Fibroblast of skin of abdomen (primary cell): ENCODE results near the gene MRPL51.
A peak's percentile ranks its signal among the peaks of the same experiment; 100 is the strongest.
"Not testable (repeated sequence)": the region's sequence is repeated elsewhere in the genome, so short reads cannot be mapped to it uniquely, and the experiment has no call there.

Experiments
- DNase-seq: peaks from one replicate; pipeline ENCODE4 v3.0.0-alpha.2; 2013

The MRPL51 gene

GRCh38 chr12:6532051-6532926 is 39.2 kb upstream of the MRPL51 start:
- peak; percentile 99 for DNase-seq

- no peak for DNase-seq
These were observed 37.7 kb upstream of the MRPL51 start for GRCh38 chr12:6530576-6531260.

- no peak for DNase-seq
These were observed 36.3 kb upstream of the MRPL51 start for GRCh38 chr12:6529291-6529737.

- no peak for DNase-seq
These were observed 35.6 kb upstream of the MRPL51 start for GRCh38 chr12:6528539-6529235.

GRCh38 chr12:6527711-6528110 is 34.6 kb upstream of the MRPL51 start:
- no peak for DNase-seq

- DNase-seq: no peak
These were observed 33.9 kb upstream of the MRPL51 start for GRCh38 chr12:6526766-6527525.

GRCh38 chr12:6526201-6526600 is 33.1 kb upstream of the MRPL51 start:
- DNase-seq: no peak

- no peak for DNase-seq
These were observed 31.6 kb upstream of the MRPL51 start for GRCh38 chr12:6524648-6525047.

GRCh38 chr12:6523708-6524107 is 30.6 kb upstream of the MRPL51 start:
- DNase-seq: no peak

GRCh38 chr12:6522193-6522592 is 29.1 kb upstream of the MRPL51 start:
- no peak for DNase-seq

- DNase-seq: no peak
These were observed 27.1 kb upstream of the MRPL51 start for GRCh38 chr12:6520186-6520585.

GRCh38 chr12:6508087-6508486 is 15.0 kb upstream of the MRPL51 start:
- no peak for DNase-seq

- DNase-seq: peak; percentile 27
These were observed 14.3 kb upstream of the MRPL51 start for GRCh38 chr12:6507102-6507998.

GRCh38 chr12:6500466-6500865 is 7.4 kb upstream of the MRPL51 start:
- no peak for DNase-seq

- not testable (repeated sequence) for DNase-seq
These were observed 4.2 kb upstream of the MRPL51 start for GRCh38 chr12:6497291-6497690.

GRCh38 chr12:6494968-6495367 is 1.9 kb upstream of the MRPL51 start:
- no peak for DNase-seq

GRCh38 chr12:6494258-6494743 is 1.2 kb upstream of the MRPL51 start:
- DNase-seq: no peak

- DNase-seq: peak; percentile 95
These were observed 615 bp upstream of the MRPL51 start, which contains the start of gene NCAPD2 for GRCh38 chr12:6493497-6494257. Gene NCAPD2, plus strand, starts transcription at chr12:6494102. Its CDS starts 997 bp downstream, at chr12:6495099.

- DNase-seq: not testable (repeated sequence)
These were observed 2.4 kb downstream of the MRPL51 start for GRCh38 chr12:6490673-6491072.

- DNase-seq: no peak
These were observed 3.6 kb downstream of the MRPL51 start for GRCh38 chr12:6489449-6489848.
